OCI-LY7 (cell line): ENCODE data around the gene MGAT4C. TPM values are rescaled to one million over a fixed set of nuclear protein-coding genes. Genes with fewer than 3 reads are reported as not detected.

Source experiments
- BruUV-seq: library from RNA; stranded (reverse); fragments of 400-500 nt; replicated peaks from 2 replicates; lab custom pipeline; 2021; lab: Mats Ljungman, UMichigan
- CTCF ChIA-PET: fragments of 300-600 bp; sonication (Branson Sonifier 250); formaldehyde crosslinking; loops from one replicate; lab custom pipeline; 2022; ENCODE audit warnings: antibody characterized with exemption; ENCODE audit not compliant: unreplicated experiment; lab: Charles Lee
- POLR2A ChIA-PET: fragments of 300-600 bp; sonication (Branson Sonifier 250); formaldehyde crosslinking; loops from one replicate; lab custom pipeline; 2022; ENCODE audit warnings: antibody characterized with exemption; lab: Charles Lee
- DNase-seq: peaks from one replicate; pipeline ENCODE4 v3.0.0-alpha.2; 2015; ENCODE audit warnings: low spot score
- H2AFZ ChIP-seq: fragments of 200-600 bp; sonication (generic), shearing (Covaris generic); 2 replicates; pipeline ENCODE4 v1.6.1; 2014; ENCODE audit warnings: mild to moderate bottlenecking, antibody characterized with exemption, low read length, moderate library complexity
- H3K27ac ChIP-seq: fragments of 200-600 bp; sonication (generic); 2 replicates; pipeline ENCODE4 v1.5.1; 2014; ENCODE audit warnings: mixed run types, low read depth, mild to moderate bottlenecking, moderate library complexity, low read length, inconsistent platforms; ENCODE audit not compliant: poor library complexity, severe bottlenecking
- H3K36me3 ChIP-seq: fragments of 200-600 bp; sonication (generic); 2 replicates; pipeline ENCODE4 v1.6.1; 2014; ENCODE audit warnings: mild to moderate bottlenecking, antibody characterized with exemption, low read length, moderate library complexity, mixed read lengths; ENCODE audit not compliant: insufficient read depth
- H3K4me1 ChIP-seq: fragments of 200-600 bp; sonication (generic); 2 replicates; pipeline ENCODE4 v1.5.1; 2014; ENCODE audit warnings: mild to moderate bottlenecking, low read length; ENCODE audit not compliant: insufficient read depth, poor library complexity, severe bottlenecking
- H3K4me2 ChIP-seq: fragments of 200-600 bp; sonication (generic); 2 replicates; pipeline ENCODE4 v1.6.1; 2014; ENCODE audit warnings: mild to moderate bottlenecking, low read length
- H3K4me3 ChIP-seq: fragments of 200-600 bp; sonication (generic); 2 replicates; pipeline ENCODE4 v1.5.1; 2014; ENCODE audit warnings: mild to moderate bottlenecking, low read depth, low read length; ENCODE audit not compliant: poor library complexity, severe bottlenecking
- H3K79me2 ChIP-seq: fragments of 200-600 bp; sonication (generic); 2 replicates; pipeline ENCODE4 v1.6.1; 2016; ENCODE audit warnings: low read depth, mild to moderate bottlenecking, low read length, moderate library complexity, mixed read lengths; ENCODE audit not compliant: insufficient read depth
- H3K9me2 ChIP-seq: fragments of 200-600 bp; sonication (generic); 2 replicates; pipeline ENCODE4 v1.6.1; 2016; ENCODE audit warnings: mild to moderate bottlenecking, low read length, mixed read lengths; ENCODE audit not compliant: insufficient read depth
- H3K9me3 ChIP-seq: fragments of 200-600 bp; sonication (generic); 2 replicates; pipeline ENCODE4 v1.6.1; 2014; ENCODE audit warnings: mild to moderate bottlenecking, mixed run types, low read length, mixed read lengths
- H4K20me1 ChIP-seq: fragments of 200-600 bp; sonication (generic); 2 replicates; pipeline ENCODE4 v1.6.1; 2014; ENCODE audit warnings: mild to moderate bottlenecking, antibody characterized with exemption, low read length, moderate library complexity, mixed read lengths; ENCODE audit not compliant: insufficient read depth
- EZH2phosphoT487 ChIP-seq: fragments of 200-600 bp; sonication (generic); IDR thresholded peaks from 2 replicates; pipeline ENCODE4 v1.6.1; 2018; ENCODE audit warnings: low read depth, borderline replicate concordance, mild to moderate bottlenecking, mixed run types, antibody characterized with exemption, low read length, moderate library complexity, mixed read lengths
- intact Hi-C: fragments of 100-400 bp; cut with micrococcal nuclease; formaldehyde crosslinking; loops from one replicate; pipeline ENCODE4 v1.10.0; 2022; ENCODE audit not compliant: unreplicated experiment
- total RNA-seq, 2 experiments: library from RNA; depleted of rRNA in 1 of 2; stranded (reverse); fragments of >200 nt in 1 of 2; shearing (Covaris generic) in 1 of 2; gene quantifications; 2 replicates each; pipeline ENCODE4 v1.2.3, GENCODE V29; 2014 to 2022
- TF ChIP-seq, protein P1 (sequence below): fragments of 200-600 bp; sonication (generic); conservative IDR thresholded peaks from 2 replicates; pipeline ENCODE4 v1.5.1; 2014; ENCODE audit warnings: mild to moderate bottlenecking, antibody characterized with exemption, low read length, moderate library complexity, mixed read lengths

MGAT4C gene
- total RNA-seq, 2 experiments from 2014 or later: not detected

- Histone ChIP-seq H3K4me3 (no peak overlapping the region), H4K20me1 (no peaks in the 10 kb centered on the region), H3K79me2 (no peaks in the 10 kb centered on the region), H3K27ac (no peak overlapping the region), H3K36me3 (no peaks in the 10 kb centered on the region), H2AFZ (no peak overlapping the region), H3K4me2 (no peak overlapping the region), H3K9me3 (no peaks in the 10 kb centered on the region), H3K9me2 (no peaks in the 10 kb centered on the region), H3K4me1 (no peaks in the 10 kb centered on the region)
- BruUV-seq: no TSS peak
- DNase-seq: no peak
- intact Hi-C loops: no loop called here
- ChIA-PET POLR2A (no interaction called here), CTCF (no interaction called here)
- no peak for TF ChIP-seq EZH2phosphoT487
- TF ChIP-seq, protein P1, sequence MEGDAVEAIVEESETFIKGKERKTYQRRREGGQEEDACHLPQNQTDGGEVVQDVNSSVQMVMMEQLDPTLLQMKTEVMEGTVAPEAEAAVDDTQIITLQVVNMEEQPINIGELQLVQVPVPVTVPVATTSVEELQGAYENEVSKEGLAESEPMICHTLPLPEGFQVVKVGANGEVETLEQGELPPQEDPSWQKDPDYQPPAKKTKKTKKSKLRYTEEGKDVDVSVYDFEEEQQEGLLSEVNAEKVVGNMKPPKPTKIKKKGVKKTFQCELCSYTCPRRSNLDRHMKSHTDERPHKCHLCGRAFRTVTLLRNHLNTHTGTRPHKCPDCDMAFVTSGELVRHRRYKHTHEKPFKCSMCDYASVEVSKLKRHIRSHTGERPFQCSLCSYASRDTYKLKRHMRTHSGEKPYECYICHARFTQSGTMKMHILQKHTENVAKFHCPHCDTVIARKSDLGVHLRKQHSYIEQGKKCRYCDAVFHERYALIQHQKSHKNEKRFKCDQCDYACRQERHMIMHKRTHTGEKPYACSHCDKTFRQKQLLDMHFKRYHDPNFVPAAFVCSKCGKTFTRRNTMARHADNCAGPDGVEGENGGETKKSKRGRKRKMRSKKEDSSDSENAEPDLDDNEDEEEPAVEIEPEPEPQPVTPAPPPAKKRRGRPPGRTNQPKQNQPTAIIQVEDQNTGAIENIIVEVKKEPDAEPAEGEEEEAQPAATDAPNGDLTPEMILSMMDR: no peak
These were observed 101.6 kb downstream of the MGAT4C start for GRCh38 chr12:86154620-86155019.

GRCh38 chr12:86148612-86149011 lies 107.6 kb downstream of the MGAT4C start:
- Histone ChIP-seq H3K9me2 (no peaks in the 10 kb centered on the region), H3K4me1 (no peaks in the 10 kb centered on the region), H2AFZ (no peak overlapping the region), H3K36me3 (no peaks in the 10 kb centered on the region), H3K4me2 (no peak overlapping the region), H3K27ac (no peak overlapping the region), H3K79me2 (no peaks in the 10 kb centered on the region), H4K20me1 (no peaks in the 10 kb centered on the region), H3K4me3 (no peak overlapping the region), H3K9me3 (no peaks in the 10 kb centered on the region)
- no TSS peak for BruUV-seq
- ChIA-PET CTCF (no interaction called here), POLR2A (interaction anchor here (0.9 to 1.1 kb wide), 2 partner anchors 12 to 28 kb away, joined by 3 read pairs; no protein-coding TSS in a partner anchor)
- TF ChIP-seq, protein P1: no peak
- no peak for TF ChIP-seq EZH2phosphoT487
- DNase-seq: no peak
- intact Hi-C loops: no loop called here

DNA sequence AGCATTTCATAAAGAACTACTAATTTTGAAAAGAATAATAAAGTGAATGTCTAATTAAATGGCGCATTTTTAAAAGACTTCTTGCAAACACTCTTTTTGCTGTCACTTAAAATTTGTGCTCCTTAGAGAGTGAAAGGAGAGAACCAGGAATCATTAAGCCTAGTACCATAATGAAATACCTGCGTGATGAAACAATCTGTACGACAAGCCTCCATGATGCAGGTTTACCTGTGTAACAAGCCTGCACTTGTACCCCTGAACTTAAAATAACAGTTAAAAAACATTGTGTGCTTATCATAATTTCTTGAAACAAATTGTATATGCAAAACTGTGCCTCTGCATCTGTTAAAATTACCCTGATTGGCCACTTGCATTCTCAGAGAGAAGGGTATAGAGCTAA lies 108.1 kb downstream of the MGAT4C start:
- H3K79me2 ChIP-seq: no peaks in the 10 kb centered on the region
- ChIA-PET POLR2A (interaction anchor here (1.1 kb wide), 1 partner anchor 12 kb away, joined by 3 read pairs; no protein-coding TSS in a partner anchor), CTCF (no interaction called here)
- H3K9me2 ChIP-seq: no peaks in the 10 kb centered on the region
- no peaks in the 10 kb centered on the region for H4K20me1 ChIP-seq
- H3K27ac ChIP-seq: no peak overlapping the region
- intact Hi-C loops: no loop called here
- H3K4me2 ChIP-seq: no peak overlapping the region
- no peaks in the 10 kb centered on the region for H3K4me1 ChIP-seq
- H3K4me3 ChIP-seq: no peak overlapping the region
- no peak overlapping the region for H2AFZ ChIP-seq
- no TSS peak for BruUV-seq
- no peak for DNase-seq
- no peaks in the 10 kb centered on the region for H3K9me3 ChIP-seq
- no peaks in the 10 kb centered on the region for H3K36me3 ChIP-seq
- no peak for TF ChIP-seq EZH2phosphoT487
- TF ChIP-seq, protein P1: no peak
